DOHH2 (cell line): ENCODE results near the gene SYNDIG1.

ENCODE experiments used
- H3F3A ChIP-seq: fragments of 200-600 bp; sonication (generic), shearing (Covaris generic); 2 replicates; pipeline ENCODE4 v1.6.0; 2016; ENCODE audit warnings: antibody characterized with exemption, mild to moderate bottlenecking; ENCODE audit not compliant: control insufficient read depth, insufficient read depth
- H3K27ac ChIP-seq: fragments of 200-600 bp; sonication (generic); 2 replicates; pipeline ENCODE4 v1.5.1; 2014; ENCODE audit warnings: low read depth, mild to moderate bottlenecking, low read length, moderate library complexity
- H3K27me3 ChIP-seq: fragments of 200-600 bp; sonication (generic); 2 replicates; pipeline ENCODE4 v1.6.1; 2014; ENCODE audit warnings: mild to moderate bottlenecking, low read length, mixed read lengths; ENCODE audit not compliant: control insufficient read depth
- H3K36me3 ChIP-seq: fragments of 200-600 bp; sonication (generic); 2 replicates; pipeline ENCODE4 v1.6.1; 2014; ENCODE audit warnings: mild to moderate bottlenecking, low read length, moderate library complexity, mixed read lengths; ENCODE audit not compliant: control insufficient read depth
- H3K4me1 ChIP-seq: fragments of 200-600 bp; sonication (generic); 2 replicates; pipeline ENCODE4 v1.6.1; 2014; ENCODE audit warnings: mild to moderate bottlenecking, low read length, mixed read lengths; ENCODE audit not compliant: control insufficient read depth
- H3K4me2 ChIP-seq: fragments of 200-600 bp; sonication (generic); 2 replicates; pipeline ENCODE4 v1.6.0; 2014; ENCODE audit warnings: mild to moderate bottlenecking, low read length, moderate library complexity
- H3K4me3 ChIP-seq: fragments of 200-600 bp; sonication (generic); 2 replicates; pipeline ENCODE4 v1.5.1; 2014; ENCODE audit warnings: mild to moderate bottlenecking, low read length, mixed read lengths
- H3K79me2 ChIP-seq: fragments of 200-600 bp; sonication (generic); 2 replicates; pipeline ENCODE4 v1.6.1; 2014; ENCODE audit warnings: mild to moderate bottlenecking, low read length, mixed read lengths; ENCODE audit not compliant: control insufficient read depth
- H3K9me2 ChIP-seq: fragments of 200-600 bp; sonication (generic); replicated peaks from 2 replicates; pipeline ENCODE4 v1.6.1; 2014; ENCODE audit warnings: mild to moderate bottlenecking, low read length, mixed read lengths; ENCODE audit not compliant: control insufficient read depth
- H3K9me3 ChIP-seq: fragments of 200-600 bp; sonication (generic); 2 replicates; pipeline ENCODE4 v1.6.1; 2014; ENCODE audit warnings: antibody characterized with exemption, low read length, mixed read lengths; ENCODE audit not compliant: control insufficient read depth, insufficient read depth
- H4K20me1 ChIP-seq: fragments of 200-600 bp; sonication (generic); 2 replicates; pipeline ENCODE4 v1.6.0; 2014; ENCODE audit warnings: low read depth, mild to moderate bottlenecking, antibody characterized with exemption, low read length, moderate library complexity; ENCODE audit not compliant: control insufficient read depth, insufficient read depth
- EZH2phosphoT487 ChIP-seq: fragments of 200-600 bp; sonication (generic); IDR thresholded peaks from 2 replicates; pipeline ENCODE4 v1.6.1; 2017; ENCODE audit warnings: borderline replicate concordance, mild to moderate bottlenecking, antibody characterized with exemption, low read length, moderate library complexity, mixed read lengths
- TF ChIP-seq, protein P1 (sequence below): fragments of 200-600 bp; sonication (generic); IDR thresholded peaks from one replicate; pipeline ENCODE4 v1.5.1; 2014; ENCODE audit warnings: antibody characterized with exemption, mild to moderate bottlenecking, low read depth, low read length; ENCODE audit not compliant: poor library complexity, severe bottlenecking

The SYNDIG1 gene

DNA sequence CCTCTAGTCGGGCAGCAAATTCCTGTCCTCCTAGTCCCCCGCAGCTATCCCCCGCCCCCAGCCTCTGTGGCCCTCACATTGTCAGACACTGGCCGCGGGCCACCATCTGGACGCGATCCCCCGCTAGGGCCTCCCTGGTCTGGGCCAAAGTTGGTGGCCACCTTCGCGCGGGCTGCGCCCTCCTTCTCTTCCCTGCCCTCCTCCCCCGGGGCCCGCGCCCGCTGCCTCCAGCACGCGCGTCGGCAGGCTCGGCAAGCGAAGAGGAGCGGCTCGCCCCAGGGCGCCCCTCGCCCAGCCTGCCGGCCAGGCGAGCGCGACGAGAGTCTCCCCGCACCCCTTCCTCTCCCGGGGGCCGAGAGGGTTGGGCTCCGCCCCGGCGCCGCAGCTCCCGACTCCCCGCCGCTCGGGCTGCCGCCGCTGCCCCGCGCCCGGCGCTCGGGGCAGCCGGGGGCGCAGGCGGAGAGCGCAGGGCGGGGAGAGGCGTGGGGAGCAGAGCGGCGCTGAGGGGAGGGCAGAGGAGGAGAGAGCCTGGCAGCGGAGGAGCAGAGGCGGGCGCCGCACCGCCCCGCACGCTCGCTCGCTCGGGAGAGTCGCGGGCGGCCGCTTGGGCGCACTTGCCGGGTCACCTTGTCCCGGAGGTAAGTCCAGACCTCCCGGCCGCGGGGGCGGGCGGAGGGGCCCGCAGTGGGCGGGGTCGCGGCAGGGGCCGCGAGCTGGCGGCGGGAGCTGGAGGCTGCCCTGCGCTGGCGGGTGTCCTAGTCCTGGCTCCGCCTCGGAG is at the start of gene SYNDIG1:
TSS of gene SYNDIG1 (plus strand) at position 514 of the 778 bp plus-strand sequence. CDS start 73,469 bp downstream, outside the sequence.
- TF ChIP-seq, protein P1, sequence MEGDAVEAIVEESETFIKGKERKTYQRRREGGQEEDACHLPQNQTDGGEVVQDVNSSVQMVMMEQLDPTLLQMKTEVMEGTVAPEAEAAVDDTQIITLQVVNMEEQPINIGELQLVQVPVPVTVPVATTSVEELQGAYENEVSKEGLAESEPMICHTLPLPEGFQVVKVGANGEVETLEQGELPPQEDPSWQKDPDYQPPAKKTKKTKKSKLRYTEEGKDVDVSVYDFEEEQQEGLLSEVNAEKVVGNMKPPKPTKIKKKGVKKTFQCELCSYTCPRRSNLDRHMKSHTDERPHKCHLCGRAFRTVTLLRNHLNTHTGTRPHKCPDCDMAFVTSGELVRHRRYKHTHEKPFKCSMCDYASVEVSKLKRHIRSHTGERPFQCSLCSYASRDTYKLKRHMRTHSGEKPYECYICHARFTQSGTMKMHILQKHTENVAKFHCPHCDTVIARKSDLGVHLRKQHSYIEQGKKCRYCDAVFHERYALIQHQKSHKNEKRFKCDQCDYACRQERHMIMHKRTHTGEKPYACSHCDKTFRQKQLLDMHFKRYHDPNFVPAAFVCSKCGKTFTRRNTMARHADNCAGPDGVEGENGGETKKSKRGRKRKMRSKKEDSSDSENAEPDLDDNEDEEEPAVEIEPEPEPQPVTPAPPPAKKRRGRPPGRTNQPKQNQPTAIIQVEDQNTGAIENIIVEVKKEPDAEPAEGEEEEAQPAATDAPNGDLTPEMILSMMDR: no peak
- no peak for TF ChIP-seq EZH2phosphoT487
- Histone ChIP-seq H3F3A (no peaks in the 10 kb centered on the region), H3K4me3 (no peak within 1 kb of the TSS), H3K36me3 (no peaks in the 10 kb centered on the region), H3K9me3 (no peaks in the 10 kb centered on the region; the same call in 1 of the 2 replicates), H3K27me3 (no peaks in the 10 kb centered on the region), H3K4me2 (no peak within 1 kb of the TSS), H3K27ac (no peak within 1 kb of the TSS), H3K79me2 (no peaks in the 10 kb centered on the region), H3K4me1 (no peaks in the 10 kb centered on the region), H4K20me1 (no peaks in the 10 kb centered on the region), H3K9me2 (no peaks in the 10 kb centered on the region)

DNA sequence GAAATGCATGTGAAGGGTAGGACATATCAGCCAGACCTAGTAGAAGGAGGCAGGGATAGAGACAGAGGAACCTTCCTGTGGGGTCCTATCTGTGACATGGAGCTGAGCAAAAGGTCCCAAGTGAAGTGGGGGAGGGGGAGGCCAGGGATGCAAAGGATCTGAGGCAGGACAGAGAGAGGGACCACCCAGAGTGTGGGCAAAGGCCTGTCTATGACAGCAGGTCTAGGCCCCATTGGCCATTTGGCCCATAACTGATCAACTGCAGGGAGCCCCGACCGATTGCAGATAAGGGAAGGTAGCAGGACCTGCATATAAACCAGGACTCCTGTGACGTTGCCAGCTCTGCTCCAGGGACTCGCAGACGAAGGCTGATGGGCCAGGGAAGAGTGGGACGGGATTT is 49.6 kb upstream of the SYNDIG1 start:
- H3K27me3 ChIP-seq: no peaks in the 10 kb centered on the region
- no peak overlapping the region for H3K4me3 ChIP-seq
- H3K27ac ChIP-seq: no peak overlapping the region
- H3K36me3 ChIP-seq: no peaks in the 10 kb centered on the region
- no peaks in the 10 kb centered on the region for H3K9me3 ChIP-seq
- no peaks in the 10 kb centered on the region for H3K4me1 ChIP-seq
- TF ChIP-seq, protein P1: no peak
- no peak for TF ChIP-seq EZH2phosphoT487
- H3F3A ChIP-seq: no peaks in the 10 kb centered on the region
- no peaks in the 10 kb centered on the region for H3K79me2 ChIP-seq
- no peaks in the 10 kb centered on the region for H4K20me1 ChIP-seq
- H3K4me2 ChIP-seq: no peak overlapping the region
- no peaks in the 10 kb centered on the region for H3K9me2 ChIP-seq

DNA sequence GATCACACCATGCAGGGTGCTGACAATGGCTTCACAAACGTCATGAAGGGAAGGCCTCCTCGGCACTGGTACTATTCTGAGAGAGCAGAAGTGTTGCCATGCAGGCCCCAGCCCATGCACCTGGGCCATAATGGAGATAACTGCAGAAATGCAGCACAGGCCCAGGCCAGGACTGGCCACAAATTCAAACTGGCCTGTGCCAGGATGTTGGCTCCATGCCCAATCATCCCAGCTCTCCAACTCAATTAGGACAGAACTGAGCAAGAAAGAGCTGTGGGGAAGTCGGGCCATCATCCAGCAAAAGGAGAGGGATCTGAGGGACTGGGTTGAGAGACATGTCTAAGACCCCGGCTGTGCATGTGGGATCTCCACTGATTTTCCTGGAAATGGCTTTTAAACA is 48.9 kb upstream of the SYNDIG1 start:
- H3F3A ChIP-seq: no peaks in the 10 kb centered on the region
- no peaks in the 10 kb centered on the region for H3K4me1 ChIP-seq
- no peaks in the 10 kb centered on the region for H3K27me3 ChIP-seq
- no peak overlapping the region for H3K4me2 ChIP-seq
- no peak for TF ChIP-seq EZH2phosphoT487
- TF ChIP-seq, protein P1: no peak
- H3K27ac ChIP-seq: no peak overlapping the region
- no peaks in the 10 kb centered on the region for H3K79me2 ChIP-seq
- no peak overlapping the region for H3K4me3 ChIP-seq
- no peaks in the 10 kb centered on the region for H3K9me2 ChIP-seq
- no peaks in the 10 kb centered on the region for H3K9me3 ChIP-seq
- H4K20me1 ChIP-seq: no peaks in the 10 kb centered on the region
- H3K36me3 ChIP-seq: no peaks in the 10 kb centered on the region
